ENCODE measurements around the gene ZFP69B. TPM values are rescaled to one million over a fixed set of nuclear protein-coding genes. Genes with fewer than 3 reads are reported as not detected.

Gene ZFP69B
- total RNA-seq (2014; rRNA removed; shearing (Covaris generic)): 2.8 and 3.0 TPM in 2 replicates

DNA sequence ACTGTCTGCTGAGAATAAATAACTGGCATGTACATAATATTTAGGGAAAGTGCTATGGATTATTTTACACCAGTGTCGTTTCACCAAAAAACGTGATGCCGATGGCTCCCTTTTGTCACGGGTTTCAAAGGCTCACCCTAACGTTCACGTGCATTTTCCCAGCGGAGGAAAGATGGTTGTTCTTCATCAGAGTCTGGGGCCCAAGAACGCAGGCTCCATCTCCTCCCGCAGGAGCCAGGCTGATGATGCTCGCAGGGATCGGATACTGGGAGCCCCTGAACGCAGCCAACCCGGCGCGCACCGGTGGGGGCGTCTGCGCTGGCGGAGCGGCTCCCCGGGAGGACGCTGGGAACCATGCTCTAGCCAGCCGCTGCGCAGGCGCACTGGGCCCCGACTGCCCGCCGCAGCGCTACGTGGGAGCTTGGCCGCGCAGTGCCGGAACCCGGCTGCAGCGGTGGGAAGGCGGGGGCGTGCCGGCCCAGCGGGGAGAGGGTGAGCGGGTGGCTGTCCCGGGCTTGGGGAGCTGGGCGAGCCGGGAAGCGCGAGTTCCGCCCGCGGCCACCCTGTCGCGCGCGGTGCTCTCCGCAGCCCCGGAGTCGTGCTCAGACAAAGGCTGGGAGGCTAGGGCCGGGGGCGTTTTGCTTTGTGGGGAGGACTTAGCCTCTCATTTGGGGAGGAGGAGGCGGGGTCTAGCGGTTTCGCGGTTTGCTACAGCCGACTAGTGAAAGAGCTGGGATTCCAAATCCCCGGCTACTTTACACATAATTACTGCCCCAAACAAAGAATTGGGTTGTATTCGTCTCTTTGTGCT is at the start of gene ZFP69B:
Gene ZFP69B (plus strand): TSS at position 793 of the 811 bp plus-strand sequence. CDS start 486 bp downstream, outside the sequence.
- in situ Hi-C loops (cut with HindIII; ENCODE audit: low sequenced_read_pairs): no loop called here

GRCh38 chr1:40401473-40402201 is 48.6 kb upstream of the ZFP69B start:
- DNase-seq (ENCODE audit: low spot score): no peak
- in situ Hi-C loops (cut with HindIII; ENCODE audit: low sequenced_read_pairs): no loop called here

More for the DNA sequence above, at the start of gene ZFP69B:
- peak; percentile 80 for DNase-seq (ENCODE audit: low spot score)

- peak; percentile 84 for DNase-seq (ENCODE audit: low spot score)
- in situ Hi-C loops (cut with HindIII; ENCODE audit: low sequenced_read_pairs): no loop called here
Measured at GRCh38 chr1:40404670-40405462, 45.4 kb upstream of the ZFP69B start.

GRCh38 chr1:40405812-40406211 is 44.5 kb upstream of the ZFP69B start:
- DNase-seq (ENCODE audit: low spot score): no peak
- in situ Hi-C loops (cut with HindIII; ENCODE audit: low sequenced_read_pairs): no loop called here

GRCh38 chr1:40407453-40407852 is 42.8 kb upstream of the ZFP69B start:
- in situ Hi-C loops (cut with HindIII; ENCODE audit: low sequenced_read_pairs): no loop called here
- DNase-seq (ENCODE audit: low spot score): no peak

- in situ Hi-C loops (cut with HindIII; ENCODE audit: low sequenced_read_pairs): no loop called here
- DNase-seq (ENCODE audit: low spot score): no peak
Measured at GRCh38 chr1:40409467-40409866, 40.8 kb upstream of the ZFP69B start.

DNA sequence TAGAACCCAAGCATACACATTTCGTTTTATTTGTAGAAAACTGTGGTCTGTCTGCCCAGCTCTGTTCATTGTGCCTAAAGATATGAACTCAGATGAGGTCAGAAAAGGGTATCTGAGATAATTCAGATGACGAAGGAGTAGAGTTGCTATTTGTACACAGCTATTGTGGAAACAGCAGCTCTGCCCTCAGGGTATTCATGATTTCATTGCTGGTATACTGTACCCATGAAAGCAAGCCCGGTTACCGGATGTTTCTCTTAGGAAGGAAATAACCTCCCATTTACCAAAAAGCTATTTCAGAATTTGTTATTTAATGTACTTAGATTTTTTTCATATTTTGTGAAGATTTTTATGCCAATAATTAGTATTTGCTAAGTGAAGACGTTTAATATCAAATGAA is 39.0 kb upstream of the ZFP69B start:
- DNase-seq (ENCODE audit: low spot score): no peak
- in situ Hi-C loops (cut with HindIII; ENCODE audit: low sequenced_read_pairs): no loop called here

DNA sequence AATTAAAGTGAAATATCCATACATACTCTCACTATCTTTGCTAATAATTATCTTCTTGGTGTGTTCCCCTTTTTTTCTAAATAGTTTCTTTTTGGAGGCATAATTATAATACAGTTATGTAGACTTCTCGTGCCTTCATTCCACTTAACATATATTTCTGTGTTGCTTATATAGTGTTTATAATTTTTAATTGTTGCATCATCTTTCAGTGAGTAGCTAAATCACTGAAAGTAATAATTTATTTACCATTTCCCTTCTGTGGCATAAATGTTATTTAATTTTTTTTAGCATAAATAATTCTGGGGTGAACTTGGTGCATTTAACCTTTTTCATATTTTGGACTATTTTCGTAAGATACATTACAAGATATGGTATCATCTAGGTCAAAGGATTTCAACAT is 38.4 kb upstream of the ZFP69B start:
- no peak for DNase-seq (ENCODE audit: low spot score)
- in situ Hi-C loops (cut with HindIII; ENCODE audit: low sequenced_read_pairs): no loop called here

GRCh38 chr1:40413527-40414252 is 36.6 kb upstream of the ZFP69B start:
- in situ Hi-C loops (cut with HindIII; ENCODE audit: low sequenced_read_pairs): no loop called here

GRCh38 chr1:40414331-40414730 is 35.9 kb upstream of the ZFP69B start:
- DNase-seq (ENCODE audit: low spot score): no peak
- in situ Hi-C loops (cut with HindIII; ENCODE audit: low sequenced_read_pairs): no loop called here

More at GRCh38 chr1:40413527-40414252, 36.6 kb upstream of the ZFP69B start:
- no peak for DNase-seq (ENCODE audit: low spot score)

DNA sequence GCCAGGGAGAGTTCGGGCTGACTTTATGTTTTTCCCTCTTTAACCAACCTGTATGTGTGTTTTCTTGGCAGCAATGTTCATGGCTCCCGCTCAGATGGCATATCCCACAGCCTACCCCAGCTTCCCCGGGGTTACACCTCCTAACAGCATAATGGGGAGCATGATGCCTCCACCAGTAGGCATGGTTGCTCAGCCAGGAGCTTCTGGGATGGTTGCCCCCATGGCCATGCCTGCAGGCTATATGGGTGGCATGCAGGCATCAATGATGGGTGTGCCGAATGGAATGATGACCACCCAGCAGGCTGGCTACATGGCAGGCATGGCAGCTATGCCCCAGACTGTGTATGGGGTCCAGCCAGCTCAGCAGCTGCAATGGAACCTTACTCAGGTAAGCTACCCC is 33.6 kb upstream of the ZFP69B start:
- no peak for DNase-seq (ENCODE audit: low spot score)
- in situ Hi-C loops (cut with HindIII; ENCODE audit: low sequenced_read_pairs): no loop called here

DNA sequence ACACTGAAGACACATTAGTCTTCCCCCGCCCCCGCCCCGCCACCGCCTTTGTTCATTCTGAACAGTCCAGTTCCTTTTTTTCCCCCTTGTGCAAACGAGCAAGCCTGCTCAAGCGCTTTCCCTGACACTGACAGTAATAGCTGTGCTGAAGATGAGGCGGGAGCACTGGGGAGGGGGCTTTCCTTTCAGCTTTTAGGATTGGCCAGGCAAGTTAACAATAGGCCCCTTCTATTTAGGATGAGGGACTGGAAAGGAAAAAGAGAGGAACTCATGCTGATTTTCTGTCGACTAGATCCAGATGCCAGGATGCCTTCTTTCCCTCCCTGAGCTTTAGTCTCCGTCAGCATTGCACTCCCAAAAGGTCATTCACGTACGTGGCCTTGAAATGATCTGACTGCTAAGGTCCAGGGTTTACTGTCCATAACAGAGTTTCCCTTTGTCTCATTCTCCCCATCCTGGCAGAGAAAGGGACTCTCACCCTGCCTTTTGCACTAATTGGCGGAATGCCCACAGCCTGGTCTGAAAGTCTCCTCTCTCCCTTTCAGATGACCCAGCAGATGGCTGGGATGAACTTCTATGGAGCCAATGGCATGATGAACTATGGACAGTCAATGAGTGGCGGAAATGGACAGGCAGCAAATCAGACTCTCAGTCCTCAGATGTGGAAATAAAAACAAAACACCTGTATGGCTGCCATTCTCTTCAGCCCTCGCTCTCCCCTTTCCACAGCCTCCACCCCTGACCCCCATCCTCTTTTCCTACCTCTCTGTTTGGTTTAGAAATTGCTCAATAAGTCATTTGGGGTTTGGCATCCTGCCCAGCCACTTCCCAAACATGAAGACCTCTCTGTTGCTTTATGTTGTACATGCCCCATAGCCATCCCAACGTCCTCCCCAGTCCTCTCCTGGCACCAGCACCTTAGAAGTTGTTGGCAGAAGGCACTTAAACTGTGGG is 28.6 kb upstream of the ZFP69B start:
- DNase-seq (ENCODE audit: low spot score): no peak
- in situ Hi-C loops (cut with HindIII; ENCODE audit: low sequenced_read_pairs): no loop called here

GRCh38 chr1:40422630-40423263 is 27.5 kb upstream of the ZFP69B start:
- DNase-seq (ENCODE audit: low spot score): no peak
- in situ Hi-C loops (cut with HindIII; ENCODE audit: low sequenced_read_pairs): no loop called here

GRCh38 chr1:40423264-40423642 is 27.0 kb upstream of the ZFP69B start:
- in situ Hi-C loops (cut with HindIII; ENCODE audit: low sequenced_read_pairs): no loop called here
- no peak for DNase-seq (ENCODE audit: low spot score)

- in situ Hi-C loops (cut with HindIII; ENCODE audit: low sequenced_read_pairs): no loop called here
- no peak for DNase-seq (ENCODE audit: low spot score)
Measured at GRCh38 chr1:40423951-40424618, 26.2 kb upstream of the ZFP69B start.

DNA sequence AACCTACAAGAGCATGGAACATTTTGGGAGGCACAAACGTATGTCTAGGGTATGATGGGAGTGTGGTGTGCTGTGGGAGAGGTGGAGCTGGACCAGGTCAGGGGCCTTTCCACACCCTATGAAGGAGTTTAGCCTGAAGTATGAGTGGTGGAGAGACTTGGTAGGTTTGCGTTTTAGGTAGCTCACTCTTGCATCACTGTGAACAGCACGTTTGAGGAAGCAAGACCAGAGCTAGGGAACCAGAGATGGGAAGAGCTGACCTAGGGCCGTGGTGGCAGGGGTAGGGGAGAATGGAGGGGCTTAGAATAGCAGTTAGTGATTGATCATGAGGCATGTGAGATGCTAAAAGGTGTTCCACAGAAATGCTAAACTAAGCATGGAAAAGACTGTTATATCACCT is 25.1 kb upstream of the ZFP69B start:
- in situ Hi-C loops (cut with HindIII; ENCODE audit: low sequenced_read_pairs): no loop called here
- no peak for DNase-seq (ENCODE audit: low spot score)

DNA sequence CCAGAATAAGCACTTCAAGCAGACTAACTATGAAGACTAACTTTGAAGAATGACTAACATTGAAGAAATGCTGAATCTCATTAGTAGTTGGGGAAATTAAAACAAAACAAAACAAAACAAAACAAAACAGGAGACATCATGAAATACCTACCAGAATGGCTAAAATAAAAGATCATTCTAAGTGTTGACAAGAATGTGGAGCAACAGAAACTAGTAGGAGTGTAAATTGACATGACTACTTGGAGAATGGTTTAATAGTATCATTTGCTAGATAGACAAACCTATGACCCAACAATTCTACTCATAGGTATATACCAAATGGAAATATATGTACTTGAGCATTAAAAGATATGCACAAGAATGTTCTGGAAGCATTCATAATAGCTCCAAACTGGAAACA is 18.9 kb upstream of the ZFP69B start:
- DNase-seq (ENCODE audit: low spot score): no peak

More for the DNA sequence above, 18.9 kb upstream of the ZFP69B start:
- in situ Hi-C loops (cut with HindIII; ENCODE audit: low sequenced_read_pairs): no loop called here

Data from G401 (cell line).